ENCODE results near the gene STKLD1. TPM values are rescaled to one million over a fixed set of nuclear protein-coding genes. Genes with fewer than 3 reads are reported as not detected.

STKLD1 gene
- total and polyA plus RNA-seq, 4 donors: 0.40 to 3.1 (median 1.1) TPM

- Histone ChIP-seq H3K36me3 (ENCODE audit: control insufficient read depth in 4 of 4, insufficient read depth in 4 of 4, low read length in 4 of 4) (peaks cover 0 to 55% (median 36%) of the 10 kb centered on the region in 4 donors), H3K27me3 (ENCODE audit: control insufficient read depth in 3 of 3, insufficient read depth in 3 of 3, low read length in 2 of 3) (no peaks in the 10 kb centered on the region), H3K4me3 (no peak overlapping the region), H3K9me3 (ENCODE audit: control insufficient read depth in 4 of 4, insufficient read depth in 3 of 4, low read length in 3 of 4) (no peaks in the 10 kb centered on the region), H3K9ac (ENCODE audit: insufficient read depth in 1 of 2, low read length in 2 of 2) (no peak overlapping the region), H3K4me1 (ENCODE audit: control insufficient read depth in 5 of 5, insufficient read depth in 5 of 5, low read length in 5 of 5) (peaks cover 0 to 5% (median 0%) of the 10 kb centered on the region in 5 donors), H3K27ac (ENCODE audit: low read depth in 1 of 2, low read length in 1 of 2) (no peak overlapping the region)
- 75 to 85% methylated on average over 12 to 13 of the region's 13 CpGs for WGBS, 2 donors
- ATAC-seq (ENCODE audit: insufficient read depth, low FRiP score): no peak
- no peak for TF ChIP-seq CTCF (IDR thresholded peaks at IDR 0.05; ENCODE audit: control extremely low read depth, extremely low read depth)
- no peak for DNase-seq
These were observed 35.2 kb upstream of the STKLD1 start for GRCh38 chr9:133340916-133341315.

- Histone ChIP-seq H3K4me3 (no peak overlapping the region), H3K27ac (ENCODE audit: low read depth in 1 of 2, low read length in 1 of 2) (peak overlapping the region in 1 of 2 donors; percentile 23), H3K9ac (ENCODE audit: insufficient read depth in 1 of 2, low read length in 2 of 2) (no peak overlapping the region), H3K9me3 (ENCODE audit: control insufficient read depth in 4 of 4, insufficient read depth in 3 of 4, low read length in 3 of 4) (no peaks in the 10 kb centered on the region), H3K27me3 (ENCODE audit: control insufficient read depth in 3 of 3, insufficient read depth in 3 of 3, low read length in 2 of 3) (no peaks in the 10 kb centered on the region), H3K36me3 (ENCODE audit: control insufficient read depth in 4 of 4, insufficient read depth in 4 of 4, low read length in 4 of 4) (peaks cover 0 to 56% (median 37%) of the 10 kb centered on the region in 4 donors), H3K4me1 (ENCODE audit: control insufficient read depth in 5 of 5, insufficient read depth in 5 of 5, low read length in 5 of 5) (peaks cover 0 to 8% (median 4%) of the 10 kb centered on the region in 5 donors)
- 74 to 82% methylated on average over 15 of the region's 15 CpGs for WGBS, 2 donors
- no peak for TF ChIP-seq CTCF (IDR thresholded peaks at IDR 0.05; ENCODE audit: control extremely low read depth, extremely low read depth)
- ATAC-seq (ENCODE audit: insufficient read depth, low FRiP score) (peak; percentile 66), DNase-seq (no peak)
These were observed 34.6 kb upstream of the STKLD1 start for GRCh38 chr9:133341369-133342068.

- TF ChIP-seq CTCF (IDR thresholded peaks at IDR 0.05; ENCODE audit: control extremely low read depth, extremely low read depth): no peak
- Histone ChIP-seq H3K36me3 (ENCODE audit: control insufficient read depth in 4 of 4, insufficient read depth in 4 of 4, low read length in 4 of 4) (peaks cover 0 to 56% (median 37%) of the 10 kb centered on the region in 4 donors), H3K9me3 (ENCODE audit: control insufficient read depth in 4 of 4, insufficient read depth in 3 of 4, low read length in 3 of 4) (no peaks in the 10 kb centered on the region), H3K4me1 (ENCODE audit: control insufficient read depth in 5 of 5, insufficient read depth in 5 of 5, low read length in 5 of 5) (peaks cover 0 to 12% (median 6%) of the 10 kb centered on the region in 5 donors), H3K27me3 (ENCODE audit: control insufficient read depth in 3 of 3, insufficient read depth in 3 of 3, low read length in 2 of 3) (no peaks in the 10 kb centered on the region), H3K4me3 (no peak overlapping the region), H3K9ac (ENCODE audit: insufficient read depth in 1 of 2, low read length in 2 of 2) (no peak overlapping the region), H3K27ac (ENCODE audit: low read depth in 1 of 2, low read length in 1 of 2) (no peak overlapping the region)
- 68 to 82% methylated on average over 12 of the region's 12 CpGs for WGBS, 2 donors
- DNase-seq (no peak), ATAC-seq (ENCODE audit: insufficient read depth, low FRiP score) (no peak)
These were observed 34.1 kb upstream of the STKLD1 start for GRCh38 chr9:133342069-133342406.

Data from lung (tissue), 12 donors.